GM18505 (cell line): ENCODE measurements around the gene IRS4.
A peak's percentile ranks its signal among the peaks of the same experiment; 100 is the strongest.

Source experiments
- ATAC-seq: cut with Tn5 transposase; IDR thresholded peaks from one replicate; pipeline ENCODE4 v1.9.1; 2021; ENCODE audit not compliant: unreplicated experiment
- POLR2A ChIP-seq: IDR thresholded peaks from 4 replicates; pipeline ENCODE4 v1.6.1; 2011; ENCODE audit warnings: borderline replicate concordance; ENCODE audit not compliant: insufficient read depth, insufficient read length; ENCODE audit errors: extremely low read depth

The IRS4 gene

DNA sequence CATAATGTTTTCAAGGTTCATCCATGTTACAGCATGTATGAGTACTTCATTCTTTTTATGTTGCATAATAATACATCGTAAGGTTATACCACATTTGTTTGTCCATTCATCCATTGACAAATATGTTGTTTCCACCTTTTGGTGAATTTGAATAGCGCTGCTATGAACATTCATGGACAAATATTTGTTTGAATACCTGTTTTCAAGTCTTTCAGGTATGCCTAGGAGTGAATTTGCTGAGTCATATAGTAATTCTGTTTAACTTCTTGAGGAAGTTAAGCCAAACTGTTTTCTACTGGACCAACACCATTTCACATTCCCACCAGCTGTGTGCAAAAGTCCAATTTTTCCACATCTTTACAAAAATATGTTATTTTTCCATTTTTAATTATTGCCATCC is 31.5 kb downstream of the IRS4 start:
- ATAC-seq: no peak
- no peak for TF ChIP-seq POLR2A

DNA sequence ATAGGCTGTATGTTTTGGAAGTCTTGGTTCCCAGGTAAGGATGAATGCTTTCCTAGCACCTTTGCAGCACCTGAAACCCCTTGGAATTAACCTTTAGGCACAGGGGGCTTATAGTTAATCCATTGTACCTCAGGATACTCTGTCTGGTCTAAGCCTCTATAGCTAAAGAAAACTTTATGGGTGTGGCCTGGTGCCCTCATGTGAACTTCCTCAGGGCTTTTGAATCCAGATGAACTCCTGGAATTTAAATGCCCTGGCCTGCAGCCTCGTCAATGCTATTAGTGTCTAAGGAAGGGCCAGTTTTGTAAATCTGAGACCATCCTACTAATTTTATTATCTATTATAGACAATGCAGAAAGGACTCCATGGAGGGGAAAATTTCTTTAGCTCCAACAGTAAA is 33.8 kb downstream of the IRS4 start:
- ATAC-seq: no peak
- no peak for TF ChIP-seq POLR2A

DNA sequence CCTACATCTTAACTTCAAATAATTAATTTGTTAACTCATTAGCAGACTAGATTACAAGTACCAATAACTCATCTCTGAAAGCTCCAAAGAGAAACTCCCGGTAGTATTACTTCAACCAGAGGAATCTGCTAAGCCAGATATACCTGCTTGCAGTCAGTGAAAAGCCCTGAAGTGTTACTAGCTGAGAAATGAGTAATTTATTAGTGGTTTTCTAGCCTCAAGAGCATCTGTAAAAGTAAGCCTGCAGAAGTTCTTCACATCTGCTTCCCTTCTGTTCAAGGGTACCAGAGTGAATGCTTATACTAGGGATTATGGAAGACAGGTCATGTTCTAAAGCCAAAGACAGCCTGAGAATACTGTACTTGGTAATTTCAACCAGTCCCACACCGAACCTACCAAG is 34.7 kb downstream of the IRS4 start:
- TF ChIP-seq POLR2A: no peak
- ATAC-seq: no peak

DNA sequence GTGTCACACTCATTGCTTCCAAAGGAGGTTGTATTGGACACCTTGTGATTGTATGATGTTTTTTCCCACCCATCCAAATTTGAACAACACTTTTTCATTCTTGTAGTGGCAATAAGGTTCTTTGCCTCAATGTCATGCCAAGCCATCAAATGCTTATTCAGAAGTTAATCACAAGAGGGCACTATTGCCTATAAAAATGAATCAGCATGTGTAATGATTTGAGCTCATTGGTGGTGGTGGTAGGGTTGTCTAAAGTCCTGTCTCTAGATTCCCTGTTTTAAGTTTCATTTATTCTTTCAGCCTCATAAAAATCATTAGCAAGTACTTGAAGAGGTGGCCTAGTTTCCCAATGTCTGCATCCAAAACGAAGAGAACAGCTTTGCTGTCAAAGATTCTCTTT is 37.0 kb downstream of the IRS4 start:
- peak; percentile 64 for ATAC-seq
- no peak for TF ChIP-seq POLR2A

DNA sequence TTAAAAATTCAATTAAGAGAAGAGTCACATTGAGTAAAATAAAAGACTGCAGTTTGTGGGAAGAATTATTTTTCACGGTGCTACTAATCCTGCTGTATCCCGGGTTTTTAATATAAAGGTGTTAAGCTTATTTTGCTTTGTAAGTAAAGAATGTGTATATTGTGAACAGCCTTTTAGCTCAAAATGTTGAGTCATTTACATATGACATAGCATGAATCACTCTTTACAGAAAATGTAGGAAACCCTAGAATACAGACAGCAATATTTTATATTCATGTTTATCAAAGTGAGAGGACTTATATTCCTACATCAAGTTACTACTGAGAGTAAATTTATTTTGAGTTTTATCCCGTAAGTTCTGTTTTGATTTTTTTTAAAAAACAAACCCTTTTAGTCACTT is 39.7 kb downstream of the IRS4 start:
- no peak for ATAC-seq
- TF ChIP-seq POLR2A: no peak
